Measurements from ENCODE around the gene SKP1.
A peak's percentile ranks its signal among the peaks of the same experiment; 100 is the strongest.

The SKP1 gene

DNA sequence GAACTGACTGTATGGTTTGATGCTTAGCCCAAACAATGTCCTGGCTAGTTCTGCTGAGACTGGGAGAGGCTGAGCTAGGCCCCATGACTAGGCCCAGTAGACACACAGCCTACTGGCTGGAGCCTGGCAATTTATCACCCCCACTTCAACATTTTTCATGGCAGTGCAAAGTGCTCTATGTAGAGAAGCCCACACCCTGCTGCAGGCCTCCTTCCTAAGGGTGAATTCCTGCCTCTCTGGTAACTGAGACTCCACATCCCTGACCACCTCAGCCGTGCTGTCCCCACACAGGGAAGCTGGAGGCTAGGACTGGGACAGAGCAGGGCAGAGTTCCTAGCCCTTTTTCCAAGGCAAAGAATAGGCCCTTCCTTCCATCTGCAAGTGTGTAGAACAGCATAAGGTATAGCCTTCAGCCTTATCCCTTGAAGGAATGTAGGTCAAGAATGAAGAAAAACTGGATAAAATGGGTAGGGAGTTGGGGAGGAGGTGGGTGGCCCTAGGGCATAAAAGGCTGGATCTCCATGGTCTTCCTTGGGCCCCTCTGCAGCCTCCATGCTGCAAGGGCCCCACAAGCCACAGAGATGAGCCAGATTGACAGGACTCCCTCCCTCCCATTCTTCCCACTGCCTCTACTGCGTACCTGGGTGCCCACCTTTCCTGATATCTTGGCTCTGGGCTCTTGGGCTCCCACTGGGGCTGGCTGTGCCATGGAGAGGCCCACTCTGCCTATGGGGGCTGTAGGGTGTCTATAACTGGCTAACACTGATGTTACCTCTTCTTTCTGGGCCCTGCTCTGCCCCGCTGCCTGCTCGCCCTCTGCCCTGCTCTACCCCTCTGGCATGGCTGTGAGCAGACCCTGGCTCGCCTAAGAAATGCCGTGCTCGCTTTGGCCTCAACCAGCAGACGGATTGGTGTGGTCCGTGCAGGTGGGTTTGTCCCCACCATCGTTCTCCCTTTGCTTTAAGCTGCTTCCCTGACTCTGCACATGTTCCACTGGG, 32.5 kb downstream of the SKP1 start:
- DNase-seq (ENCODE audit: low read depth in 3 of 3), result no peak

DNA sequence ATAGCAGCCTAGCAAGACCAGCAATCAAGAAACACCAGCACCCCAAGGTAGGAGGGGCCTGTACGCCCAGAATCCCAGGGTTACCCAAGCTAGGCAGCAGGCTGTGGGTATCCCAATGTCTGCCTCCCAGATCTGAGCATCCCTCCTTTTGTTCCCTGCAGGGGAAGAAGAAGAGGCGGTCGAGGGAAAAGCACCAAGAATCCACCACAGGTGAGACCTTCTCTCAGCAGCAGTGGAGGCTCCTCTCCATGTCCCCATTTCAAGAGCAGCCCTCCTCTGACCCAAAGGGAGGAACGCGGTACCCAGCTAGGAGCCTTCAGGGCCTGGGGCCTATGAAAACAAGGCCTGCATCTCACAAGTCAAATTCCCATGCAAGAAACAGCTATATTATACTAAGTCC, 33.3 kb downstream of the SKP1 start:
- DNase-seq (ENCODE audit: low read depth in 3 of 3), result no peak

DNA sequence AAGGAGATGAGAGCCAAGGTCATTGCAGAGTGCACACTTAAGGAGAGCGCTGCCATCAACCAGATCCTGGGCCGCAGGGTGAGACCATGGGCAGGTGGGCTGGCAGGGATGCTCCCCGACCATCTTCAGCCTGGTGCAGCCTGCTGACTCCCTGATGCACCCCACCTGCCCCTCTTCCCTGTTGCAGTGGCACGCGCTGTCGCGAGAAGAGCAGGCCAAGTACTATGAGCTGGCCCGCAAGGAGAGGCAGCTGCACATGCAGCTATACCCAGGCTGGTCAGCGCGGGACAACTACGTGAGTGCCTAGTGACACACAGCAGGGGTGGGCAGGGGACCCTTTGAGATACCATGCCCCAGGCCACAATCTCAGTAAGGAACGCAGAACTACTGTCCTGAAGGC, 33.9 kb downstream of the SKP1 start:
- no peak for DNase-seq (ENCODE audit: low read depth in 3 of 3)

DNA sequence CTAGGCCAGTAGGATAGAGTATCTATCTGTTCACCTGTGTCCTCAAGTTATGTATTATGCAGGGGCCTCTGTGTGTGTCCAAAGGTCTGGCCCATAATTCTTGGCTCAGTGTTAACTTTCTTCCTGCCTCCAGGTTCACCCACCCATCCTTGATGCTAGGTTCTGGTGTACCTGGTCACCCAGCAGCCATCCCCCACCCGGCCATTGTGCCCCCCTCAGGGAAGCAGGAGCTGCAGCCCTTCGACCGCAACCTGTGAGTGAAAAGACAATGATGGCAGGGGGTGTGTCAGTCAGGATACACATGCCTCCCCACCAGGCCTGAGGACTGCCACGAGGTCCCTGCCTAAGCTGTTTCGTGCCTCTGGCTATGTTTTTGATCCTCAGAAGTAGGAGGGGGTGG, 34.7 kb downstream of the SKP1 start:
- DNase-seq (ENCODE audit: low read depth in 3 of 3), result no peak

DNA sequence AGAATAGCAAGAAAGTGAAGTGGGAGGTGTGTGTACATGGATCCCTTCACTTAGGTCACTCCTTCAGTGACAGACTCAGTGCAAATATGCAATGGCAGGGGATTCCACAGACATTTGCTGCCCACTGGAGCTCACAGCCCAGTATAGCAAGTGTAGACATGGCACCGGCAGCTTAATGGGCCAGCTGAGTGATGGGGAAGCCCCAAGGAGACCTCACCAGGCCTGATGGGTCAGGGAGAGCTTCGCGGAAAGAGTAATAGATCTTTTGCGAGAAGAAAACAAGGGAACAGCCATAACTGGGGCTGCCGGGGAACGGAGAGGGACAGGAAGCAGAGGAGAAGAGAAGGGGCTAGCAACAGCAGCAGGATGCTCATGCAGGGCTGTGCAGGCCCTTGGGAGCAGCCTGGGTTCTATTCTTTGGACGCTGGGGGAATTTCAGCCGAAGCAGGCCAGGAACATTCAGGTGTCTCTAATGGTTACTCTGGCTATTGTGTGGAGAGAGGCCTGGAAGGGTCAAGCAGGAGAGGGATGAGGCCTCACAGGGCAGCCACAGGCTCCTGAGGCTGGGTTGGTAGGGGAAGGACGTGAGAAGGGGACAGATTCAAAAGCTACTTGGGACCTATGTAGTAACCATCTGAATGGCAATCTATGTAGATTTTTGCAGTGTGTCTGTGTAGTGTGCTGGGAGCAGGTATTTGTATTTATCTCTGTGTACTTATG, 35.3 kb downstream of the SKP1 start:
- no peak for DNase-seq (ENCODE audit: low read depth in 3 of 3)

DNA sequence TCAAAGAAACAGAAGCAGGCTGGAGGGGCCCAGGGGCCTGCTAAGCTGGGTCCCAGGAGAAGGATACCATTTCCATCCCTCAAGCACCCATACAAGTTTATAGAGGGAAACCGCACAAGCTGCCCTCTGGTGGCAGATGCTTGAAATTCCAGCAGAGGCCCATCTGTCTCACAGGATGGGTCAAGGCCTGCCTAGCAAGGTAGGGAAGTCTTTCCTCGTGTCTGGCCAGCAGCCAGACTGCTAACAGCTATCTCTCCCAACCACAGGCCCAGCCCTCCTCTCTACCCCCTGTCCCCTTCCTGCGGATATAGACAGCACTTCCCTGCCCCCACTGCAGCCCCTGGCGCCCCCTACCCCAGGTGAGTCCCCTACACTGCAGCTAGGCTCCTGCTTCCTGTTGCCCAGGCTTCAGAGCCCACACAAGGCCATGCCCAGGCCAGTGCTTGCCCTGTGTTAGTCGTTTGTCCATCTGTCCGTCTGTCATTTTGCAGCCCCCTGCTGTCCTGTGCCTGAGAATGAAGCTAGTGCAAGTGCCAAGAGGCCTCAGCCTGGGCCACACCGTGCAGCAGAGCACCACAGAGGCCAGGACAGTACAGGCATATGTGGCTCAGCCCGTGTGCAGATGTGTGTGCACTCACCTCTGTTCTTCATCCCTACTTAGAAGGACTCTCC, 36.1 kb downstream of the SKP1 start:
- DNase-seq (ENCODE audit: low read depth in 3 of 3), result peak in 2 of 3 experiments; percentile 49 to 68

DNA sequence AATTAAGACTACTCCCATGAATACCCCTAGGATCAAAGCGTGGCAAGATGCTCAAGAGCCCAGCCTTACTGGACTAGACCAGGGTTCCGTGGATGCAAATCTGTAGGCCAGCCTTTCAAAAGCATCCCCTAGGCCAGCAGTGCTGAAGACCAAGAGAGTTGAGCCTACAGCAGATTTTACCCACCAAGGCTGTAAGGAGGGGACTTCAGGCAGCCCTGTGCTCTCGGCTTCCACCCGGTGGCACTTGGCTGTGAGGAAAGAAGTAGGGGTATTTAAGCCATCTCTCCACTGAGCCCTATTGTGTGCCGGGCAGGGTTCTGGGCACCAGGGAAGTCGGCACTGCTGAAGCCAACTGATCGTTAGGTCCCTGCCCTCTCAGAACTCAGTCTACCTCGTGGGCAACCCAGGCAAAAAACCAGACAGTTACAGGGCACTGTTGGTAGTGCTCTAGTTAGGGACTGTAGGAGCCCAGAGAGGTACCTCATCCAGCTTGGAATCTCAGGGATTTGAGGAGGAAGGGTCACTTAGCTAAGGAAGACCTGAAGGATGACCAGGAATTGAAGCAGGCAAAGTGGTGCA, 36.8 kb downstream of the SKP1 start:
- DNase-seq (ENCODE audit: low read depth in 3 of 3), result no peak

DNA sequence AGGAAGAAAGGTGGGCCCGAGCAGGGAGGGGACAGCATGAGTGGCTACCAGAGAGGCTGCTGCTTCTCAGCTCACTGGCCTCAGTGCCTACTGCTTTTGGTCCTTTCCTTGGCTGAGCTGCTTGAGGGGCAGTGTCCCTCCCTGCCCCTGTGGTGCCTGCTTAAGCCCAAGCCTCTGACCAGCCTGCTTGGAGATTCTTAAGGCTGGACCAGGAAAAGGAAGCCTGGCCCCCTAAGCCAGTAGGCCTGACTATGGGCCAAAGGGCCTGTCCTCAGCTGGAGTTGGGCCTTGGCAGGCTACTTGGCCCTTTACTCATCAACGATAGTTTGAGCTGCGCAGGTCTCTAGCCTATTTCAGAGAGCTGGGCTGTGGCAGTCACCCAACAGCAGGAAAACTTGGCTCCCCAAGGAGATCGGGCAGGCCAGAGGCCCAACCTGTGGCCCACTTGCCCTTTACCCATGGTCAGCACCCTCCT, 37.3 kb downstream of the SKP1 start:
- no peak for DNase-seq (ENCODE audit: low read depth in 3 of 3)

DNA sequence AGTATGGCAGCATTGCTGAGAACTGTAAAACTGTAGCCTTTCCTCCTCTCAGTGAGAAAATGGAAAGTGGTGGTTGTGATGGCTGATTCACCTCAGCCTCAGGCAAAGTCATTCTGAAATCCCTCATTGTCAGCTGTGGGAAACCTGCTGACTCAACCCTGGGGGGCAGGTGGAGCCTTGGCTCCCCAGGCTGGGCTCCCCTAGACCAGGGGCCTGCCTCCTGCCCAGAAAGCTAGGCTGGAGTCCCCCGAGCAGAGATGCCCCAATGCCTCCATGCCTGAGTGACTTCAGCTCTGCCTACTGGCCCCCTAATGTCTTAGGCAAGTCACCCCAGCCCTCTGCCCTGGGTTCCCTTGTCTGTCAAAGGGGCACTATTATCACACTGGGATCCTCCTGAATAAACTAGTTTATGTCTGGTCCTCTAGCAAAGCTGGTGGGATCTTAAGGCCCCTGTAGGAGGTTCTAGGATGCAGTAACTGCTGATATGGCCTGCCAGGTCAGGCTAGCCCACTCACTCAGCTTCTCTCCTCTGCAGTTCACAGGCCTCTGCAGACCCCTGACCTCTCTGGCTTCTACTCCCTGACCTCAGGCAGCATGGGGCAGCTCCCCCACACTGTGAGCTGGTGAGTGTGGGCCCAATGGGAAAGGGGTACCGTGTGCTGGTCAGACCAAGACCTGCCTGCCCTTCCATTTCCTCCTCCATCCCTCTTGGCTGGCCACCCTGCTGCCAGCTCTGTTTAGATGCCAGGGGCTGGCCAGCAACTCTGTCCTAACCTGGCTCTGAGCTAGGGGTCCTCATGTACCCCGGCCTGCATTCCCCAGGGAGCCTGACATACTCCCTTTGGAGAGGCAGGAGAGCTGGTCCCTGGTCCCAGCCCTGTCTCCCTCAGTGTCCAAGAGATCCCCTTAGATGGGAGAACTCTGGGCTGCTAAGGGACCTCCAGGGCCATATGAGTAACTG, 38.1 kb downstream of the SKP1 start:
- peak in 2 of 3 experiments; percentile 51 to 71 for DNase-seq (ENCODE audit: low read depth in 3 of 3)

DNA sequence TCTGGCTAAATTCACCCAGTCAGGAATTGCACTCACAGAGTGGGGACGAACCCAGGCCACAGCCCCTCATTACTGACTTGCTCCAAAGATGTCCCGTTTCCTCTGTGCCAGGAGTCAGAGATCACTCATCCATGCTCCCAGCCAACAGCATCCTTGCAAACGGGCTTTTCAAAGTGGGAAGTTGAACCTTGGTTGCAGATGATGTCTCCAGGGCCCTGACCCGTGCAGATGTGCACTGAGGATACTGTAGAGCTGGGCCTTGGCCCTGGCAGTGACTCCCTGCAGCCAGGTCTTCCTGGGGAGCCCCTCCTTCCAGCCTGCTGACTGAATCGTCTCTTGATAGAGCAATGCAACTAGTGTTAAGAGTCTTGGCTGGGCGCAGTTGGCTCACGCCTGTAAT, 40.0 kb downstream of the SKP1 start:
- no peak for DNase-seq (ENCODE audit: low read depth in 3 of 3)

DNA sequence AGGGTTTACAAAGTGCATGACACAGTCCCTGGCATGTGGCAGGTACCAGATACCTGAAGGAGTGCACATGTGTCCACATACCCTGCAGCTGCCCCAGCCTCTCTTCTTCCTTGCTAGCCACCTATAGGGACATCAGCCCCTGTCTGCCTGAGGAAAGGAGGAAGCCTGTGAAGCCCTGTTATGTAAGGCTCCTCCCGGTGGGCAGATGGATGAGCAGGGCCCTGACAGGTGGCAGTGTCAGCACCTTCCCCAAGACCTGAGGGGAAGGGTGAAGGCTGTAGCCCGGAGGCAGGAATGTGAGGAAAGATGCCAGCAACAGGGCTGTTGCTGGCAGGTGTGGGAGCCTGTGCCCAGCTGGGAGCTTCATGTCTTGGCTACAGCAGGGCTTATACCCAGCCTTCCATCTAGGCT, 40.5 kb downstream of the SKP1 start:
- no peak for DNase-seq (ENCODE audit: low read depth in 3 of 3)

DNA sequence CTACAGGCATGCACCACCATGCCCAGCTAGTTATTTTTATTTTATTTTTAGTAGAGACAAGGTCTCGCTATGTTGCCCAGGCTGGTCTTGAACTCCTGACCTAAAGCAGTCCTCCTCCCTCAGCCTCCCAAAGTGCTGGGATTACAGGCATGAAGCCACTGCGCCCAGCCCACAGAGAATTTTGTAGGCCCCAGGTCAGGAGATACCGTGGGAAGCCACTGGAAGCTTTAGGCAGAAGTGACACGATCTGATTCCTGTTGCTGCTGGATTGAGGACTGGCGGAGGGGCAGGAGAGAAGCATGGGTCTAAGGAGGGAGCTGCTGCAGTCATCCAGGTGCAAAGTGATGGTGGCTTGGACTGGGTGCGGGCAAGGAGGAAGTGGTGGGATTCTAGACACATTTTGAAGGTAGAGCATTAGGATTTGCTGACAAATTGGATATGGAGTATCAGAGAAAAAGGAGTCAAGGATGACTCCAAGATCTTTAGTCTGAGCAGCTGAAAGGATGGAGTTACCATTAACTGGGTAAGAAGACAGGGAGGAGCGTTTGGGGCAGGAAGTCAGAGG, 41.6 kb downstream of the SKP1 start:
- no peak for DNase-seq (ENCODE audit: low read depth in 3 of 3)

DNA sequence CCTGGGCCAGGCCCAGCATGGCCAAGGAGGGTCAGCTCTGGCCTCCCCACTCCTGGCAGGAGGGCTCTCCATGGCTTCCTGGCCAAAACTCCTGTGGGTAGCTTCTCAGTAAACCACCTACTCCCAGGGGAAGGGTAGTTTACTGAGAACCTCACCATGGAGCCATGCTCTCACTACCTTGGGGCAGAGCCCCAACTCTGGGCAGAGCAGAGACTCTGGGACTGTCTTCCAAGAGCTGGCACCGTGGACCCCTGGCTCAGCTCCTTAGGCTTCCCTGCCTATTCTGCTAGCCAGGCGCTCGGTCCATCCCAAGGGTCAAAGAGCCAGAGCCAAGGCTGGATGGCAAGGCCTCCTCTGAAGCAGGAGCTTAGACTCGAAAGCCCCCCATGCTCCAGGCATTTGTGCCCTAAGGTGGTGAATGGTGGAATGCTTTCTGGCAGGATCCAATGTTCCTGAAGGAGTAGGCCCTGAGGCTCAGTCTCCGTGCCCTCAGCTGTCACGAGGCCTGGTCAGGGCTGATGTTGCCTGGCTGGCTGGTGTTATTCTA, 42.7 kb downstream of the SKP1 start:
- no peak for DNase-seq (ENCODE audit: low read depth in 3 of 3)

DNA sequence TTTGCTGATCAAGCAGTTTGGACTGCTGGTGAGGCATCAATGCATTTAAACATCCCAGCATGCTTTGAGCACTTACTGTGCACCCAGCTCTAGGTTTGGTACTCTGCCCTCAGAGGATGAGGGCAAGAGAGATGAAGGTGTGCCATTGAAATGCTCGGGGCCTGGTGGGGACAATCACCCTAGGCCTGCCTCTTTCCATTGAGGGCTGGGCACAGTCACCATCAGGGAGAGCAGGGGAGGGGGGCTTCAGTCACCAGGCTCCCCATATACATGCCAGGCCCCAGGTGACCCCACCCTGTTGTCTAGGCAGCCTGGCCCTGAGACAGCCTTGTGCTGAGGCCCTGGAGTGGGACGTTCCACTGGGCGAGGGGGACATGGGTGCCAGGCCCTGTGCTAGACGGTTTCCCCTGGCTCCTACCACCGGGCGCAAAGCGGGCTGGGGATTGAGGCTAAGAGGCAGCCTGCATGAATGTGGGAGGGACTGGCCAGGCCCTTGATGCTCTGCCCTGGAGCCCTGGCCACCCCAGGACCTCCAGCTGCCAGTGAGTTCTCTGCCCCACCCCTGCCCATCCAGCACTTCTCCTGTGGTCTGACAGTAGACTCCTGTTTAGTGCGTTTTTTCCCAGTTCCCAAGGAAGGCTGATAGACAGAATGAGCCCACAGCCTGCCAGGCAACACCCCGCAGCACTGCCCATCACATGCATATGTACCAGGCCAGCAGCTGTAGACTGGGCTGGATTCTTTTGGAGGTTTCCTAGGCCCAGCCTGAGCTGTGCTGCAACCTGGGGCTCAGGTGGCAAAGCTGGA, 43.4 kb downstream of the SKP1 start:
- DNase-seq (ENCODE audit: low read depth in 3 of 3), result no peak

DNA sequence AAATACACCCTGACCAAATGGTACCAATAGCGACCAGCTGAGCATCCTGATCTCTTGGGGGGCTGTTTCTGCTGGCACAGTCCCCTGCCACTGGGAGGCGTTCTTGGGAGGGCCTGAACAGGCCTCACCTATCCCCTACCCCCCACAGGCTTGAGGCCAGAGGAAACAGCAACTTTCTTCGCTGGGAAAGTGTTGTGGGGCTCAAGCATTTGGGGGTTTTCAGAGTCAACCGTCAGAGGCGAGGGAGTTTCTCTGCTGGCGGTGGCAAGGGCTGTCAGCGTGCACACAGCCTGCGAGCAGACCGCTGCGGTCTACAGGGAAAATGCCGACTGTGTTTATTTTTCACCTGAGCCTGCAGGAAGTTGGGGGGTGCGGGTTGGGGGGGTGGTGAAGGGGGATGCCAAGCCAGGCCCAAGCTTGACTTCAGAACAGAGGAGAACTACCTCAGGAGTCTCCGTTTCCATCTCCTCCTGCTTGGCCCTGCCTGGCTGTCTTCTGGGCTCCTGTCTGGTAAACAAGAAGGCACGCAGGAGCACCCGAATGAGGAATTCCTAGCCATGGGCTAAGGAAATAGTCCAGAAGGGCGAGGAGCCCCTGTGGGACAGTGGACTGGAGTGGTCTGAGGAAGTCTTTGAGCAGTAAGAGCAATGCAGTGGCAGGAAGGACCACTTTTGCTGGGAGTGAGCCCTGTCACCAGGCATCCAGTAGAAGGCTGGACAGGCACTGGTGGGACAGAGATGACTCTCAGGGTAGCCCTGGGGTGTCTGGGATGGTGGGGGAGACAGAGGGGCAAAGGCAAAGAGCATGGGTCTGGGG, 44.2 kb downstream of the SKP1 start:
- DNase-seq (ENCODE audit: low read depth in 3 of 3), result peak in 2 of 3 experiments; percentile 53 to 69

DNA sequence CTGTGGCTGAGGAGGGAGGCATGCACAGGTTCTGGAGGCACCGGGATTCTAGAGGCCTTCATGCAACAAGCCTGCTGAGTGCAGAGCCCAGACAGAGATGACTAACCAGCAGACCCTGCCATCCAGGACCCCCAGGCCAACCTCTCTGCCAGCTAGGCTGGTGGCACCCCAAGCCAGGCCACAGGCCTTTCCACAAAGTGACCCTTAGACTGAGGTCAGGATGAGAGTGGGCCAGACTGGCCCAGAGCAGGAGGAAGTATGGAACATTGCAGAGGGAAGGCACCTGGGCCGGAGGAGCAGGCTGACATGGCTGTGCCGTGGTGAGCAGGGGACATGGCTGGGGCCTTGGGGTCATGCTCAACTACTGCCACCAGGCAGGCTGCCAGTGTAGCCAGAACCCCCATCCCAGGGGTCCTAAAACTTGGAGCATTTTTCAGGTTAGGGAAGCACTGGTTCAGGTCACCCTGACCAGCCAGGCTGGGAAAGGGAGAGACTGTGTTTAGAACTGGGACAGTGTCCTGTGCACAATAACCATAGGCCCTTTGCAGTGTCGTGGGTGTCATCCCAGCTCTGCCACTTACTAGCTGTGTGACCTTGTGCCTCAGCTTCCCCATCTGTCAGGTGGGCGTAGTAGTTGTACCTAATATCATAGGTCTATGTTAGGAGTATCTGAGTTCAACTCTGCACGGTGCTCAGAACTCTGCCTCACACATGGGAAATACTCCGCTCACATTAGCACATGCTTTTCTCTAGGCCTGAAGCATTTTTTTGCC, 45.0 kb downstream of the SKP1 start:
- DNase-seq (ENCODE audit: low read depth in 3 of 3), result no peak

DNA sequence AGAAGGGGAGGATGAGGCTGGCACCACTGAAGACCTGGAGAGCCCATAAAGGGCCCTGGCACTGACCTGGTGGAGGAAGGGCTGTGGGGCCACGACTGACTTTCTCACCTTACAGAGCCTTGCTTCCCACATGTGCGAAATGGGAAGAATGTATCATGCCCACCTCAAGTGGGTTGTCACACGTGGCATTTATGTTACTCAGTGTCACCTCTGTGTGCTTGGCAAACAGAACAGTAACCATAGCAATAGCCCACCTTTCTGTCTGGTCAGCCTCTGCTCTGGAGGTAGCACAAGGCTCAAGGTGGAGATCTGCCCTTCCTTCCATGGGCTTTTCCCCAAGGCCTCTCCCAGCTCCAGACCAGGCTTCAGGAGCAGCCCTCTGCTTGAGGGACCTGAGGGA, 45.6 kb downstream of the SKP1 start:
- peak in 1 of 3 experiments; percentile 45 for DNase-seq (ENCODE audit: low read depth in 3 of 3)

Measured in stimulated activated CD4-positive, alpha-beta T cell treated with anti-CD3 and anti-CD28 coated beads, TNF-alpha, amount 100 ng/mL, for 24 hours (primary cell).